Mucosa of descending colon (tissue), 3 donors: ENCODE results near the gene SELP. TPM values are rescaled to one million over a fixed set of nuclear protein-coding genes. Genes with fewer than 3 reads are reported as not detected.

ENCODE experiments used
- ATAC-seq: fragments of 200-7000 bp; cut with Tn5 transposase; one replicate; pipeline ENCODE4 v1.9.1; 2020; ENCODE audit warnings: mild to moderate bottlenecking, moderate library complexity
- DNase-seq, 3 donors: peaks; one replicate each; pipeline ENCODE4 v3.0.0-alpha.2; 2020
- H3K36me3 ChIP-seq: fragments of 200-600 bp; one replicate; pipeline ENCODE4 v1.8.0; 2021; ENCODE audit warnings: low read depth, mild to moderate bottlenecking
- H3K4me1 ChIP-seq: fragments of 200-600 bp; one replicate; pipeline ENCODE4 v1.8.0; 2021; ENCODE audit warnings: low read depth, mild to moderate bottlenecking
- H3K4me3 ChIP-seq: fragments of 200-600 bp; one replicate; pipeline ENCODE4 v1.8.0; 2021; ENCODE audit warnings: mild to moderate bottlenecking
- H3K9me3 ChIP-seq: fragments of 200-600 bp; one replicate; pipeline ENCODE4 v1.8.0; 2021; ENCODE audit warnings: mild to moderate bottlenecking
- intact Hi-C, 2 donors: fragments of 100-400 bp; cut with DNase I in 1 of 2; cut with micrococcal nuclease in 1 of 2; formaldehyde crosslinking; loops; one replicate each; pipeline versions ENCODE4 v1.11.0 to v1.11.1; 2022; cut with DNase I, micrococcal nuclease
- total RNA-seq, 3 donors: library from RNA; stranded (reverse); fragmentation: NEBNext Ultra II Directional in 2 of 3; extraction: Animal tissue kit (Norgen Biotek cat#: 25700) in 2 of 3; gene quantifications; one replicate each; pipeline versions ENCODE4 v1.2.1 to v1.2.4, GENCODE V29; 2021 to 2023
- TF ChIP-seq, protein P1 (sequence below): fragments of 200-600 bp; IDR thresholded peaks from one replicate; pipeline ENCODE4 v1.8.0; 2022; ENCODE audit warnings: antibody characterized with exemption, mild to moderate bottlenecking
- donor health status: DM: no; HTN: no; CAD: no; lungs with moderate emphysema.
- donor health status: DM: no; HTN: no; CAD: no.
- donor health status: DM: no; HTN: yes; CAD: no.

The SELP gene
- total RNA-seq, 3 donors from 2014 or later = 1.9 to 4.2 (median 2.4) TPM

DNA sequence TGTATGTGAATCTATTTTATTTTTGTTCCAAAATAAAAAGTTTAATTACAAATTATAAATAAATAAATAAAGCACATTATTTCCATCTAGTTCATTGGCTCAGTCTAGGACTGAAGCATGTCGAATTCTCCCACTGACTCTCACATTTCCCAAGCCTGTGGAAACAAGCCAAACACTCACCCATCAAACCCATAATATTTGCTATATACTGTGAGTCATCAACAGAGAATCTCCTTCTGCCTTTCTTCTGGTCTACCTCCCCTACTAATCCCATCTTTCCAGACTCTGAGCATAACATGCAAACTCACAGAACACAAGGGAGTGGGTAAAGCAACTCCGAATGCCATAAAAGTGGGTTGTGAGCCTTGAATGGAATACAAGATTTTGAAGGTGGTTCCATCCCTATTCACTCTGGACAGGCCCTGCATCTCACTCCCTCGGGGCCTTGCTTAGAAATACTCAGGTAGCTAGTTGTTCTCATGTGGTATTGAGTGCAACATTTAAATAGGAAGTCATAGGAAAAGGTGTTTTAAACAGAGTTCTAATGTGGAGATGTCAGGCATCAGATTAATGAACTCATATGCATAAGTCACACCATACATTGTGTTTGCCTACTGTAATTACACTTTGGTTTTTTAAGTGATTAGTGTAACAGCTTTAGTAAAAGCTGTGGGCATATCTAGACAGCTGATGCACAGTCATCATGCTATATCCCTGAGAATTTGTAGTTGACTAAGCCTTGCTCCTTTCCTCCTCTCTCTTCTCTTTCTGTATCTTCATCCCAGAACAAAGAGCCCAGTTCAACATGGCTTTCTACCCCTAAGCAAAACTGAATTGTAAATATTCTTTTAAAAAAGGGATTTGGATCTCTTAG is 90.7 kb downstream of the SELP start:
- TF ChIP-seq, protein P1, sequence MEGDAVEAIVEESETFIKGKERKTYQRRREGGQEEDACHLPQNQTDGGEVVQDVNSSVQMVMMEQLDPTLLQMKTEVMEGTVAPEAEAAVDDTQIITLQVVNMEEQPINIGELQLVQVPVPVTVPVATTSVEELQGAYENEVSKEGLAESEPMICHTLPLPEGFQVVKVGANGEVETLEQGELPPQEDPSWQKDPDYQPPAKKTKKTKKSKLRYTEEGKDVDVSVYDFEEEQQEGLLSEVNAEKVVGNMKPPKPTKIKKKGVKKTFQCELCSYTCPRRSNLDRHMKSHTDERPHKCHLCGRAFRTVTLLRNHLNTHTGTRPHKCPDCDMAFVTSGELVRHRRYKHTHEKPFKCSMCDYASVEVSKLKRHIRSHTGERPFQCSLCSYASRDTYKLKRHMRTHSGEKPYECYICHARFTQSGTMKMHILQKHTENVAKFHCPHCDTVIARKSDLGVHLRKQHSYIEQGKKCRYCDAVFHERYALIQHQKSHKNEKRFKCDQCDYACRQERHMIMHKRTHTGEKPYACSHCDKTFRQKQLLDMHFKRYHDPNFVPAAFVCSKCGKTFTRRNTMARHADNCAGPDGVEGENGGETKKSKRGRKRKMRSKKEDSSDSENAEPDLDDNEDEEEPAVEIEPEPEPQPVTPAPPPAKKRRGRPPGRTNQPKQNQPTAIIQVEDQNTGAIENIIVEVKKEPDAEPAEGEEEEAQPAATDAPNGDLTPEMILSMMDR = no peak
- Histone ChIP-seq H3K9me3 (no peaks in the 10 kb centered on the region), H3K4me3 (no peak overlapping the region), H3K4me1 (no peaks in the 10 kb centered on the region), H3K36me3 (no peaks in the 10 kb centered on the region)
- no peak for DNase-seq
- no peak for ATAC-seq
- intact Hi-C loops = no loop called here

Other genes with a start within 250 kb of the SELP start
- under 1 TPM; 0.23 to 0.76 (median 0.27) TPM for gene CCDC181, start 202.7 kb downstream of the SELP start, total RNA-seq
- 10 to 100 TPM in 1 of 3 donors, 1 to 10 TPM in 2; 5.5 to 11.1 (median 7.3) TPM for gene SLC19A2, start 144.2 kb downstream of the SELP start, total RNA-seq
- gene F5, start 43.6 kb downstream of the SELP start, total RNA-seq = 1 to 10 TPM in 1 of 3 donors, under 1 TPM in 2; 0.44 to 2.5 (median 0.69) TPM
- 1 to 10 TPM in 1 of 3 donors, under 1 TPM in 2; 0.78 to 2.5 (median 0.92) TPM for gene SELL, start 81.5 kb upstream of the SELP start, total RNA-seq
- gene SELE, start 104.0 kb upstream of the SELP start, total RNA-seq = under 1 TPM; 0.35 to 0.67 (median 0.63) TPM
- gene METTL18, start 164.8 kb upstream of the SELP start, total RNA-seq = 1 to 10 TPM; 4.4 to 8.2 (median 6.5) TPM